ENCODE results near the gene DSTN. TPM values are rescaled to one million over a fixed set of nuclear protein-coding genes. Genes with fewer than 3 reads are reported as not detected.

Gene DSTN
- total RNA-seq, 4 donors from 2014 or later, result 79.2 to 128 (median 88.5) TPM

DNA sequence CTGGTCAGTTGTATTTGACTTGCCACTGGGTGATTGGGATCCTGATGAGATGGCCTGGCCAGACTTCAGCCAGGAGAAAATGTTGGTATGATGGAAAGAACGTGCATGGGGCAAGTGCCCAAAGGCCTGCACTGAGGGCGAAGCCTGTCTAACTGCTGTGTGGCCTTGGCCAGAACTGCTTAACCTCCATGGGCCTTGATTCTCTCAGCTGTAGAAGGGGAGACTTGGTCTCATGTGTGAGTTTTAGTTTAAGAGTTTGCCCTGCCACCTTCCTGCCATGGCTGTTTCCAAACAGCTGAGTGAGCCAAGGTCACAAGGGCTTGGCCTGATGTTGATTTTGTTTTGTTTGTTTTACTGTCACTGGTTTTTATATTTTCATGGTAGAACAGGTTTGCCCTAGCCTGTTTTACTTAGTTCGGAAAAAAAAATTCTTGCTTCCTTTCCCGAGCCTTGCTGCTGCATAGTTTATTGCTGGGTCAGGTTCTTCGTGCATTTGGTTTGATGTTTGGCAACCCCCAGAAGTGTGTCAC lies 35.3 kb downstream of the DSTN start:
- H3K27ac ChIP-seq, result no peak overlapping the region
- no peak for TF ChIP-seq CTCF (IDR thresholded peaks at IDR 0.05 in 4 of 5, conservative IDR thresholded peaks at IDR 0.05 in 1 of 5)
- TF ChIP-seq POLR2A (IDR thresholded peaks at IDR 0.05), result no peak
- intact Hi-C loops (cut with DNase I; ENCODE audit: low total_unique reads) (no loop called here), in situ Hi-C loops (cut with MboI; ENCODE audit: low sequenced_read_pairs in 4 of 4) (loop anchor here in 1 of 4 donors (10.0 kb wide), 1 partner anchor 70 kb away; the partner anchor contains the start of gene BFSP1)
- no peaks in the 10 kb centered on the region for H3K4me1 ChIP-seq
- ATAC-seq (no peak), DNase-seq (no peak)
- no peaks in the 10 kb centered on the region for H3K9me3 ChIP-seq
- no peak overlapping the region for H3K4me3 ChIP-seq
- peaks cover 3 to 42% of the 10 kb centered on the region in 2 donors for H3K36me3 ChIP-seq
- H3K27me3 ChIP-seq, result no peaks in the 10 kb centered on the region

DNA sequence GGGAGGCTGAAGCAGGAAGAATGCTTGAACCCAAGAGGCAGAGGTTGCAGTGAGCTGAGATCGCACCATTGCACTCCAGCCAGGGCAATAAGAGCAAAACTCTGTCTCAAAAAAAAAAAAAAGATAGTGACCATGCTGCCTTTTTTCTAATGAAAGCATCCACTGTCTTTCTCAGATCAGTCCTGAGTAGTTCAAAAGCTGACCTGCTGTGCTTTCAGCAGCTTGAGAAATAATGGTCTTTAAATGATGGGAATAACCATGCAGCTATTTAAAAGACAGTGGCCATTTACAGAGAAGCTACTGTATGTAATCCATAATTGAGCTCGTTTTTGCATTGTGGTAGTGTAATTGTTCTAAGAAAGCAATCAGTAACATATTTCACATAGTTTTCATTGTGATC lies 36.1 kb downstream of the DSTN start:
- no peak for TF ChIP-seq CTCF (IDR thresholded peaks at IDR 0.05 in 4 of 5, conservative IDR thresholded peaks at IDR 0.05 in 1 of 5)
- TF ChIP-seq POLR2A (IDR thresholded peaks at IDR 0.05), result no peak
- H3K27ac ChIP-seq, result no peak overlapping the region
- H3K9me3 ChIP-seq, result no peaks in the 10 kb centered on the region
- H3K4me1 ChIP-seq, result no peaks in the 10 kb centered on the region
- ATAC-seq (no peak), DNase-seq (no peak)
- H3K36me3 ChIP-seq, result peaks cover 3 to 38% of the 10 kb centered on the region in 2 donors
- no peak overlapping the region for H3K4me3 ChIP-seq
- in situ Hi-C loops (cut with MboI; ENCODE audit: low sequenced_read_pairs in 4 of 4) (loop anchor here in 1 of 4 donors (10.0 kb wide), 1 partner anchor 71 kb away; the partner anchor contains the start of gene BFSP1), intact Hi-C loops (cut with DNase I; ENCODE audit: low total_unique reads) (no loop called here)
- H3K27me3 ChIP-seq, result no peaks in the 10 kb centered on the region

- Histone ChIP-seq H3K9me3 (no peaks in the 10 kb centered on the region), H3K36me3 (peaks cover 0 to 12% of the 10 kb centered on the region in 2 donors), H3K27me3 (no peaks in the 10 kb centered on the region), H3K4me3 (no peak overlapping the region), H3K4me1 (no peaks in the 10 kb centered on the region), H3K27ac (no peak overlapping the region)
- ATAC-seq (no peak), DNase-seq (no peak)
- intact Hi-C loops (cut with DNase I; ENCODE audit: low total_unique reads), result no loop called here
- no peak for TF ChIP-seq POLR2A (IDR thresholded peaks at IDR 0.05)
- in situ Hi-C loops (cut with MboI; ENCODE audit: low sequenced_read_pairs in 4 of 4), result loop anchor here in 1 of 4 donors (10.0 kb wide), 1 partner anchor 74 kb away; the partner anchor contains the start of gene BFSP1
Observed at GRCh38 chr20:17608701-17609497, 39.0 kb downstream of the DSTN start.

DNA sequence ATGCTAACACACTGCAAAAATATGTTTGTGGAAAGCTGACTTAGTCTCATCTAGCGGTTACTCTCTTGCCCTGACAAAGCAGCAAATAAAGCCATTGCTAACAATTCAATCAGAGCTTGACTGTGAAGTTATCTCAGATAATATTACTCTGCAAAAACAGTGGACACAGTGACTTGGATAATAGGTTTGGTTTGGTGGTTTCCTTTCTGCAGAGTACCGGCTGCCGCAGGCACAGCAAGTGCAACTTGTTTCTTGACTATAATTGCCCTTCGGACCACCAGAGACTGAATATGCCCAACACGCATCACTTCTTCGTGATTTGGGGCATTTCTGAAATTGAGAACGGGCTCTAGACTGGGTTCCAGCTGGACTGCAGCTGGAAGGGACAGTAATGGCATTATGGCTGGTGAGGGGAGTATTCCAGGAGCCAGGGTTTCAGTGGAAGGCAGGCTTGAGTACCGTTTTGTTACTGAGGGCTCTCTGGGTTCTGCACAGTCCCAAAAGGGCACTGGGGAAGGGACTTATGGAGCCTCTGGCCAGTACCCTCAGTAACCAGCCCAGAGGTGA lies 40.0 kb downstream of the DSTN start:
- ATAC-seq, result no peak

More for the DNA sequence above, 40.0 kb downstream of the DSTN start:
- intact Hi-C loops (cut with DNase I; ENCODE audit: low total_unique reads) (loop anchor here (5.0 kb wide), 1 partner anchor 38 kb away; the partner anchor contains the start of gene DSTN), in situ Hi-C loops (cut with MboI; ENCODE audit: low sequenced_read_pairs in 4 of 4) (loop anchor here in 1 of 4 donors (10.0 kb wide), 1 partner anchor 75 kb away; the partner anchor contains the start of gene BFSP1)
- no peak overlapping the region for H3K27ac ChIP-seq
- DNase-seq, result no peak
- no peaks in the 10 kb centered on the region for H3K27me3 ChIP-seq
- H3K36me3 ChIP-seq, result peaks cover 0 to 3% of the 10 kb centered on the region in 2 donors
- no peak for TF ChIP-seq POLR2A (IDR thresholded peaks at IDR 0.05)
- no peak for TF ChIP-seq CTCF (IDR thresholded peaks at IDR 0.05 in 4 of 5, conservative IDR thresholded peaks at IDR 0.05 in 1 of 5)
- no peaks in the 10 kb centered on the region for H3K9me3 ChIP-seq
- no peak overlapping the region for H3K4me3 ChIP-seq
- peaks cover 0 to 3% of the 10 kb centered on the region in 2 donors for H3K4me1 ChIP-seq
